ENCODE results near the gene TMC7. TPM values are rescaled to one million over a fixed set of nuclear protein-coding genes. Genes with fewer than 3 reads are reported as not detected.

The TMC7 gene
- total RNA-seq (under 1 TPM; 0.08 to 0.42 TPM), polyA plus RNA-seq (under 1 TPM; 0.06 to 0.10 TPM)

DNA sequence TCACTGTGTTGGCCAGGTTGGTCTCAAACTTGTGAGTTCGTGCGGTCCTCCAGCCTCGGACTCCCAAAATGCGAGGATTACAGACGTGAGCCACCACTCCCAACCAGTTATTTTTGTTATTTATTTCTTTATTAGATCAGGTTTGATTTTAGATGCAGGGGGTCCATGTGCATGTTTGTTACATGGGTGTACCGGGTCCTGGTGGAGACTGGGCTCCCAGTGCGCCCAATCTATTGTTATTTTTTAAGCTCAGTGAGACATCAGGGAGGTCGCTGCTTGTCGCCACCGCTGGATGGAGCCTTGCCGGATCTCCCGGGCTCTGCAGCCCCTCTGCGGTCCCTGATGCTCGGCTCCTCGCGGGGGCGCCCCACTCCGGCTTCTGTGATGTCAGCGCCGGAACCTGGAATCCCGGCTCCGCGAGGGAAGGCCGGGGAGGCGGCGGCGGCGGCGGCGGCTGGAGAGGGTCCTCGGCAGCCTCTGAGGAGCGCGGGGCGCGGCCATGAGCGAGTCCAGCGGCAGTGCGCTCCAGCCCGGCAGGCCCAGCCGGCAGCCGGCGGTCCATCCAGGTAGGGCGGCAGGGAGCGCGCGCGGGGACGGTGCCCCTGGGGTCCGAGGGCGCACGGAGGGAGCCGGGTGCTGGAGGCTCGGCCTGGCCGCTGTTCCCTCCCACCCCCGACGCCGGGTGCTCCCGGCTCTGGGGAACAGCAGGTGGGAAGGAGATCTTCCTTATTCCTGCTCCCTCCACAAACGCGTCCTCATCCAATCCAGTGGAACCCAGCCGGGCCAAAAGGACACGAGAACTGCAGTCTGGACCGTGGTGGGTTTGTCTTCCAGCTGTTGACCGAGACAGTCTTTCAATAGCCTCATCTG lies at the start of gene TMC7:
Gene TMC7 (plus strand): TSS at position 370 of the 870 bp plus-strand sequence. CDS start 130 bp downstream, at position 500.
- peaks cover 0 to 3% (median 2%) of the 10 kb centered on the region in 4 donors for H3K4me1 ChIP-seq (ENCODE audit: control insufficient read depth in 4 of 4, insufficient read depth in 4 of 4, low read length in 3 of 4)
- no peak within 1 kb of the TSS for H3K27ac ChIP-seq (ENCODE audit: low read depth in 1 of 2, low read length in 2 of 2)
- no peaks in the 10 kb centered on the region for H3K36me3 ChIP-seq (ENCODE audit: control insufficient read depth in 4 of 4, insufficient read depth in 3 of 4, low read depth in 1 of 4, low read length in 3 of 4)
- H3K27me3 ChIP-seq (ENCODE audit: control insufficient read depth in 4 of 4, insufficient read depth in 4 of 4, low read length in 3 of 4): no peaks in the 10 kb centered on the region
- TF ChIP-seq, protein P1, sequence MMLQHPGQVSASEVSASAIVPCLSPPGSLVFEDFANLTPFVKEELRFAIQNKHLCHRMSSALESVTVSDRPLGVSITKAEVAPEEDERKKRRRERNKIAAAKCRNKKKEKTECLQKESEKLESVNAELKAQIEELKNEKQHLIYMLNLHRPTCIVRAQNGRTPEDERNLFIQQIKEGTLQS (IDR thresholded peaks at IDR 0.05): no peak
- TF ChIP-seq, protein P2, sequence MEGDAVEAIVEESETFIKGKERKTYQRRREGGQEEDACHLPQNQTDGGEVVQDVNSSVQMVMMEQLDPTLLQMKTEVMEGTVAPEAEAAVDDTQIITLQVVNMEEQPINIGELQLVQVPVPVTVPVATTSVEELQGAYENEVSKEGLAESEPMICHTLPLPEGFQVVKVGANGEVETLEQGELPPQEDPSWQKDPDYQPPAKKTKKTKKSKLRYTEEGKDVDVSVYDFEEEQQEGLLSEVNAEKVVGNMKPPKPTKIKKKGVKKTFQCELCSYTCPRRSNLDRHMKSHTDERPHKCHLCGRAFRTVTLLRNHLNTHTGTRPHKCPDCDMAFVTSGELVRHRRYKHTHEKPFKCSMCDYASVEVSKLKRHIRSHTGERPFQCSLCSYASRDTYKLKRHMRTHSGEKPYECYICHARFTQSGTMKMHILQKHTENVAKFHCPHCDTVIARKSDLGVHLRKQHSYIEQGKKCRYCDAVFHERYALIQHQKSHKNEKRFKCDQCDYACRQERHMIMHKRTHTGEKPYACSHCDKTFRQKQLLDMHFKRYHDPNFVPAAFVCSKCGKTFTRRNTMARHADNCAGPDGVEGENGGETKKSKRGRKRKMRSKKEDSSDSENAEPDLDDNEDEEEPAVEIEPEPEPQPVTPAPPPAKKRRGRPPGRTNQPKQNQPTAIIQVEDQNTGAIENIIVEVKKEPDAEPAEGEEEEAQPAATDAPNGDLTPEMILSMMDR (IDR thresholded peaks at IDR 0.05; ENCODE audit: low read depth, low read length, missing input control): peak; percentile 58
- peak; percentile 77 to 80 for TF ChIP-seq RAD21 (IDR thresholded peaks at IDR 0.05)
- 9% methylated on average over 64 of the region's 64 CpGs for WGBS
- H3K9me3 ChIP-seq (ENCODE audit: control insufficient read depth in 4 of 4, low read length in 3 of 4): no peaks in the 10 kb centered on the region
- H3K9ac ChIP-seq (ENCODE audit: low read depth in 1 of 2, low read length in 2 of 2): no peak within 1 kb of the TSS
- H3K4me3 ChIP-seq (ENCODE audit: low read depth in 1 of 3, low read length in 3 of 3): peak within 1 kb of the TSS in 2 of 3 donors; percentile 38 to 64
- DNase-seq (ENCODE audit: low spot score): peak; percentile 68

DNA sequence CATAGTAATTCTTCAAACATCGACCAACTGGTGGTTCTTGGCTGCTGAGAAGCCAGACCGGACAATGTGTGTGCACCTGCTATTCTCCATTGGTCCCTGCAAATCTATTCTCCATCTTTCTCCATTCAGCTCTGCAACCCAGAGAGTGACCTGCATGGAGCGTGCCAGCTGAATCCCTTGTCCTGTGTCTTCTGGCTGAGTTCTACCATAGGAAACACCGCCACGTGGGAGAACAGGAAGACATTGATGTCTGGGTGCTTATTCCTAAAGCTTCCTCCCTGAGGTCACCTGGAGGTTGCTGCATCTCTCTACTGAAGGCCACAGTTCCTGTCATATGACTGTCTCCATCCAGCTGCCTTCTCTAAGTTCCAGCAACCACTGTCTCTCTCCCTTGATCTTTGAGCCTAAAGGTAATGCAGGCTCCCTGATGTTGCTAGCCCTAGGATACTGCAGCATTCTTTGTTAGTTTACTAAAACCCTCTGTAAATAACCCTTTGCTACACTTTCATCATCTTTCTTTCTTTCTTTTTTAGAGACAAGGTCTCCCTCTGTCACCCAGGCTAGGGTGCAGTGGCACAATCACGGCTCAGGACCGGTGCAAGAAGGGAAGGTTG lies 46.9 kb upstream of the TMC7 start:
- Histone ChIP-seq H3K9ac (ENCODE audit: low read depth in 1 of 2, low read length in 2 of 2) (no peak overlapping the region), H3K27ac (ENCODE audit: low read depth in 1 of 2, low read length in 2 of 2) (no peak overlapping the region), H3K4me3 (ENCODE audit: low read depth in 1 of 3, low read length in 3 of 3) (no peak overlapping the region), H3K27me3 (ENCODE audit: control insufficient read depth in 4 of 4, insufficient read depth in 4 of 4, low read length in 3 of 4) (no peaks in the 10 kb centered on the region), H3K9me3 (ENCODE audit: control insufficient read depth in 4 of 4, low read length in 3 of 4) (no peaks in the 10 kb centered on the region), H3K36me3 (ENCODE audit: control insufficient read depth in 4 of 4, insufficient read depth in 3 of 4, low read depth in 1 of 4, low read length in 3 of 4) (no peaks in the 10 kb centered on the region), H3K4me1 (ENCODE audit: control insufficient read depth in 4 of 4, insufficient read depth in 4 of 4, low read length in 3 of 4) (no peaks in the 10 kb centered on the region)
- WGBS: 86% methylated on average over 7 of the region's 7 CpGs
- DNase-seq (ENCODE audit: low spot score): no peak
- TF ChIP-seq RAD21 (IDR thresholded peaks at IDR 0.05) (no peak), NR2F2 (IDR thresholded peaks at IDR 0.05) (no peak), YY1 (IDR thresholded peaks at IDR 0.05) (no peak), EGR1 (IDR thresholded peaks at IDR 0.05; ENCODE audit: low read depth in 2 of 2) (no peak), TAF1 (conservative IDR thresholded peaks at IDR 0.05) (no peak), GABPA (IDR thresholded peaks at IDR 0.05 in 1 of 2, conservative IDR thresholded peaks at IDR 0.05 in 1 of 2) (no peak), HNF4A (conservative IDR thresholded peaks at IDR 0.05) (no peak), FOXA1 (IDR thresholded peaks at IDR 0.05) (no peak), SP1 (IDR thresholded peaks at IDR 0.05) (no peak), HNF4G (IDR thresholded peaks at IDR 0.05) (no peak), FOXA2 (IDR thresholded peaks at IDR 0.05) (no peak), JUND (IDR thresholded peaks at IDR 0.05) (no peak), RXRA (IDR thresholded peaks at IDR 0.05) (no peak)
- TF ChIP-seq, protein P2 (IDR thresholded peaks at IDR 0.05; ENCODE audit: low read depth, low read length, missing input control): no peak
- TF ChIP-seq, protein P1 (IDR thresholded peaks at IDR 0.05): no peak
- TF ChIP-seq, protein P3, sequence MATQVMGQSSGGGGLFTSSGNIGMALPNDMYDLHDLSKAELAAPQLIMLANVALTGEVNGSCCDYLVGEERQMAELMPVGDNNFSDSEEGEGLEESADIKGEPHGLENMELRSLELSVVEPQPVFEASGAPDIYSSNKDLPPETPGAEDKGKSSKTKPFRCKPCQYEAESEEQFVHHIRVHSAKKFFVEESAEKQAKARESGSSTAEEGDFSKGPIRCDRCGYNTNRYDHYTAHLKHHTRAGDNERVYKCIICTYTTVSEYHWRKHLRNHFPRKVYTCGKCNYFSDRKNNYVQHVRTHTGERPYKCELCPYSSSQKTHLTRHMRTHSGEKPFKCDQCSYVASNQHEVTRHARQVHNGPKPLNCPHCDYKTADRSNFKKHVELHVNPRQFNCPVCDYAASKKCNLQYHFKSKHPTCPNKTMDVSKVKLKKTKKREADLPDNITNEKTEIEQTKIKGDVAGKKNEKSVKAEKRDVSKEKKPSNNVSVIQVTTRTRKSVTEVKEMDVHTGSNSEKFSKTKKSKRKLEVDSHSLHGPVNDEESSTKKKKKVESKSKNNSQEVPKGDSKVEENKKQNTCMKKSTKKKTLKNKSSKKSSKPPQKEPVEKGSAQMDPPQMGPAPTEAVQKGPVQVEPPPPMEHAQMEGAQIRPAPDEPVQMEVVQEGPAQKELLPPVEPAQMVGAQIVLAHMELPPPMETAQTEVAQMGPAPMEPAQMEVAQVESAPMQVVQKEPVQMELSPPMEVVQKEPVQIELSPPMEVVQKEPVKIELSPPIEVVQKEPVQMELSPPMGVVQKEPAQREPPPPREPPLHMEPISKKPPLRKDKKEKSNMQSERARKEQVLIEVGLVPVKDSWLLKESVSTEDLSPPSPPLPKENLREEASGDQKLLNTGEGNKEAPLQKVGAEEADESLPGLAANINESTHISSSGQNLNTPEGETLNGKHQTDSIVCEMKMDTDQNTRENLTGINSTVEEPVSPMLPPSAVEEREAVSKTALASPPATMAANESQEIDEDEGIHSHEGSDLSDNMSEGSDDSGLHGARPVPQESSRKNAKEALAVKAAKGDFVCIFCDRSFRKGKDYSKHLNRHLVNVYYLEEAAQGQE (IDR thresholded peaks at IDR 0.05): no peak
- TF ChIP-seq, protein P4, sequence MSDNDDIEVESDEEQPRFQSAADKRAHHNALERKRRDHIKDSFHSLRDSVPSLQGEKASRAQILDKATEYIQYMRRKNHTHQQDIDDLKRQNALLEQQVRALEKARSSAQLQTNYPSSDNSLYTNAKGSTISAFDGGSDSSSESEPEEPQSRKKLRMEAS (IDR thresholded peaks at IDR 0.05): no peak
- TF ChIP-seq, protein P5, sequence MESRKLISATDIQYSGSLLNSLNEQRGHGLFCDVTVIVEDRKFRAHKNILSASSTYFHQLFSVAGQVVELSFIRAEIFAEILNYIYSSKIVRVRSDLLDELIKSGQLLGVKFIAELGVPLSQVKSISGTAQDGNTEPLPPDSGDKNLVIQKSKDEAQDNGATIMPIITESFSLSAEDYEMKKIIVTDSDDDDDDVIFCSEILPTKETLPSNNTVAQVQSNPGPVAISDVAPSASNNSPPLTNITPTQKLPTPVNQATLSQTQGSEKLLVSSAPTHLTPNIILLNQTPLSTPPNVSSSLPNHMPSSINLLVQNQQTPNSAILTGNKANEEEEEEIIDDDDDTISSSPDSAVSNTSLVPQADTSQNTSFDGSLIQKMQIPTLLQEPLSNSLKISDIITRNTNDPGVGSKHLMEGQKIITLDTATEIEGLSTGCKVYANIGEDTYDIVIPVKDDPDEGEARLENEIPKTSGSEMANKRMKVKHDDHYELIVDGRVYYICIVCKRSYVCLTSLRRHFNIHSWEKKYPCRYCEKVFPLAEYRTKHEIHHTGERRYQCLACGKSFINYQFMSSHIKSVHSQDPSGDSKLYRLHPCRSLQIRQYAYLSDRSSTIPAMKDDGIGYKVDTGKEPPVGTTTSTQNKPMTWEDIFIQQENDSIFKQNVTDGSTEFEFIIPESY (IDR thresholded peaks at IDR 0.05): no peak

Data from liver (tissue), 9 donors.